Measurements from ENCODE around the gene LRRC75B. TPM values are rescaled to one million over a fixed set of nuclear protein-coding genes. Genes with fewer than 3 reads are reported as not detected.
A peak's percentile ranks its signal among the peaks of the same experiment; 100 is the strongest.

Gene LRRC75B
- polyA plus RNA-seq, 1 donor from 2014 or later = 12.2 TPM

- no peaks in the 10 kb centered on the region for H3K9me3 ChIP-seq (ENCODE audit: low read length)
- peak overlapping the region; percentile 25 for H3K4me2 ChIP-seq (ENCODE audit: low read length)
- H3K4me3 ChIP-seq (ENCODE audit: low read length) = peak overlapping the region; percentile 64
- H2AFZ ChIP-seq (ENCODE audit: low read depth, low read length) = peak overlapping the region; percentile 45
- no peak for TF ChIP-seq SMC3 (conservative IDR thresholded peaks at IDR 0.05; ENCODE audit: poor library complexity)
- no peak for TF ChIP-seq EZH2 (IDR thresholded peaks at IDR 0.05; ENCODE audit: borderline replicate concordance, insufficient read depth, low read length, poor library complexity, severe bottlenecking)
- TF ChIP-seq POLR2AphosphoS5 (IDR thresholded peaks at IDR 0.05) = peak; percentile 23
- no peak for TF ChIP-seq EP300 (conservative IDR thresholded peaks at IDR 0.05; ENCODE audit: poor library complexity, severe bottlenecking)
- H3K27ac ChIP-seq (ENCODE audit: low read length) = no peak overlapping the region
- no peaks in the 10 kb centered on the region for H4K20me1 ChIP-seq (ENCODE audit: insufficient read depth)
- H3K9ac ChIP-seq (ENCODE audit: low read length) = peak overlapping the region; percentile 64
- H3K27me3 ChIP-seq (ENCODE audit: insufficient read depth, low read depth, low read length) = no peaks in the 10 kb centered on the region
- no peaks in the 10 kb centered on the region for H3K36me3 ChIP-seq (ENCODE audit: insufficient read depth, low read length)
- no peaks in the 10 kb centered on the region for H3K79me2 ChIP-seq (replicated peaks; ENCODE audit: insufficient read depth, low read length)
- H3K9me2 ChIP-seq (ENCODE audit: insufficient read depth, low read length) = no peaks in the 10 kb centered on the region
- H3F3A ChIP-seq (ENCODE audit: insufficient read depth, low read length, poor library complexity, severe bottlenecking) = no peaks in the 10 kb centered on the region
These were observed 619 bp downstream of the LRRC75B start for GRCh38 chr22:24592058-24592850.

GRCh38 chr22:24591286-24591830, 1.5 kb downstream of the LRRC75B start:
- Histone ChIP-seq H3K4me2 (ENCODE audit: low read length) (no peak overlapping the region), H4K20me1 (ENCODE audit: insufficient read depth) (no peaks in the 10 kb centered on the region), H3K9me2 (ENCODE audit: insufficient read depth, low read length) (no peaks in the 10 kb centered on the region), H3K4me3 (ENCODE audit: low read length) (no peak overlapping the region), H3K27me3 (ENCODE audit: insufficient read depth, low read depth, low read length) (no peaks in the 10 kb centered on the region), H3K36me3 (ENCODE audit: insufficient read depth, low read length) (no peaks in the 10 kb centered on the region), H3K9me3 (ENCODE audit: low read length) (no peaks in the 10 kb centered on the region), H3F3A (ENCODE audit: insufficient read depth, low read length, poor library complexity, severe bottlenecking) (no peaks in the 10 kb centered on the region), H2AFZ (ENCODE audit: low read depth, low read length) (no peak overlapping the region), H3K79me2 (replicated peaks; ENCODE audit: insufficient read depth, low read length) (no peaks in the 10 kb centered on the region), H3K27ac (ENCODE audit: low read length) (no peak overlapping the region), H3K9ac (ENCODE audit: low read length) (no peak overlapping the region)
- TF ChIP-seq CTCF (IDR thresholded peaks at IDR 0.05; ENCODE audit: poor library complexity, severe bottlenecking) = no peak
- no peak for TF ChIP-seq REST (IDR thresholded peaks at IDR 0.05; ENCODE audit: borderline replicate concordance)
- no peak for TF ChIP-seq MXI1 (conservative IDR thresholded peaks at IDR 0.05; ENCODE audit: poor library complexity, severe bottlenecking)
- no peak for TF ChIP-seq EZH2 (IDR thresholded peaks at IDR 0.05; ENCODE audit: borderline replicate concordance, insufficient read depth, low read length, poor library complexity, severe bottlenecking)
- TF ChIP-seq RAD21 (conservative IDR thresholded peaks at IDR 0.05) = no peak
- no peak for TF ChIP-seq SMC3 (conservative IDR thresholded peaks at IDR 0.05; ENCODE audit: poor library complexity)
- TF ChIP-seq TAF1 (IDR thresholded peaks at IDR 0.05; ENCODE audit: low read depth) = no peak
- TF ChIP-seq POLR2AphosphoS5 (IDR thresholded peaks at IDR 0.05) = no peak
- TF ChIP-seq EP300 (conservative IDR thresholded peaks at IDR 0.05; ENCODE audit: poor library complexity, severe bottlenecking) = no peak

Measured in neural cell (in vitro differentiated cells).